NCI-H1092 treated with DMSO at 0.1 percent for 48 hours (cell line): Measurements from ENCODE around the gene NDUFA12.
A peak's percentile ranks its signal among the peaks of the same experiment; 100 is the strongest.

ENCODE experiments used
- DNase-seq: peaks from one replicate; lab custom pipeline; 2025; lab: John Stamatoyannopoulos, UW

The NDUFA12 gene

DNA sequence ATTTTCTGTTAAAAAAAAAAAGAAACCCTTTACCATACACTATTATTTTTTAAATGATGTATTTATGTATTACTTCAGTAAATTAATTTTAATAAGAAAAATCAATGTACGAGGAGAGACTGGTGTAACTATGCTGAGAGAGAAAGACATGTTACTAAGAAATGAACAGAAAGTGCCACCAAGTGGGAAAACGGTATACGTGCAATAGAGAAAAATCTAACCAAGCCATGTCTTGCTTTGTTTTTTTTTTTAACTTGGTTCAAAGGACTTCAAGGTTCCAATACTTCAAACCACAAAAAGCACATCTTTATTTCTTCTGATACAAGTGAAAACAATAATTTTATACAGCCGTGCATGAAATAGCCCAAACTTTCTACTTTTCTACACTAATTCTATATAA is 22.9 kb downstream of the NDUFA12 start:
- peak; percentile 17 for DNase-seq

DNA sequence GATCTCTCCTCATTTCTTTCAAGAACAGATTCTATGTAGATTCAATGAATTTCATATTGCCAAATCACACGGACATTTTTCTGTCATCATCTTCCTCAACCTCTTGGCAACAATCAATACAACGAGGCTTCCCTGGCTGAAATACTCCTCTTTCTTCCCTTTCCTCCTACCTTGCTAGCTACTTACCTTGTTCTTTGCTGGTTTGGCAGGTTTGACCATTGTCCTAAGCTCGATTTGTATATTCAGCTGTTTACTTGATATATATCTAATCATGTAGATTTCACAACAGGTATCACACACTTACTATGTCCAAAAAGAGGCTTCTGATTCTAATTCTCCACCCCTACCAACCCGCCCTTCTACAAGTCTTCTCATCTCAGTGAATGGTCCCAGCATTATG is 23.6 kb downstream of the NDUFA12 start:
- DNase-seq = no peak

DNA sequence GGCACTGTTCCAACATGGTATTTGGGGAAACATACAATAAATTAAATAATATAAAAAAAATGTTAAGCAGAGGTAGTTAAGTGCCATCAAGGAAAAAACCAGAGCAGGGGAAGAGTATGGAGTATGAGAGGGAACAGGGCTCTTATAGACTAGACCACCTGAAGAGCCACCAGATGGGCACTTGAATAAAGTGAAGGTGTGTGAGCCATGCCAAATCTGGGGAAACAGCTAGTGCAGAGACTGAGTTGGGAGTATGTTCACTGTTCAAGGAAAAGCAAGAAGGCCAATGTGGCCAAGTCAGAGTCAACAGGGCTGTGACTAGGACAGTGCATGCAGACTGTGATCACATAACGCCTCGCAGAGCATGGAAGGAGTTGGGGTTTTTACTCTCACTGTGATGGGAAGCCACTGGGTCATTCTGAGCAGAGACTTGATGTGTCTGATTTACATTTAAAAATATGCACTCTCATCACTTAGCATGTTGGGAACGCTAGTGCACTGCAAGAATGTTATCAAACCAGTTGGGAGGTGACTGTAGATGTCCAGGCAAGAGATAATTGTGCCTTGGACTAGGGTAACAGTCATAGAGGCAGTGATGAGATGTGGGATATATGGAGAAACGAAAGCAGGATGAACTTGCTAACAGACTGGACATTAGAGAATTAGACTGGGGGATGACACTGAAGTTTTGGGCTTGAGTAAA is 25.6 kb downstream of the NDUFA12 start:
- peak; percentile 2 for DNase-seq

DNA sequence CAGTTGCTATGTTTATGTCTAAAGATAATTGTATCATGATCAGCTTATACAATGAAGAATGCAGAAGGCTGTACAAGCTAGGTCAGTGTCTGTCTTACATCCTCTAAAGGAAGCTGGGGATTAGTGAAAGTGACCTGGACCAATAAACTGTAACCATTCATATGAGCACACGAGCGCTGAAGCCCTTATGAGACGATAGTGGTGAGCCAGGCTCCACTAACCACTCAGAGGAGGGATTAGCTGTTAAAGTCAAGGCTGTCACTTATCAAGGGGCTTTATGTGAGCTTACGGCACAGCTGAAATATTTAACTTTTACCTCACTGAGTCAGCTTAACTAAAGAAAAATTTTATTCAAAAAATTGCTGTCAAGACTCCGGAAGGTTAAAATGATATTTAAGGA is 30.3 kb downstream of the NDUFA12 start:
- DNase-seq = no peak

DNA sequence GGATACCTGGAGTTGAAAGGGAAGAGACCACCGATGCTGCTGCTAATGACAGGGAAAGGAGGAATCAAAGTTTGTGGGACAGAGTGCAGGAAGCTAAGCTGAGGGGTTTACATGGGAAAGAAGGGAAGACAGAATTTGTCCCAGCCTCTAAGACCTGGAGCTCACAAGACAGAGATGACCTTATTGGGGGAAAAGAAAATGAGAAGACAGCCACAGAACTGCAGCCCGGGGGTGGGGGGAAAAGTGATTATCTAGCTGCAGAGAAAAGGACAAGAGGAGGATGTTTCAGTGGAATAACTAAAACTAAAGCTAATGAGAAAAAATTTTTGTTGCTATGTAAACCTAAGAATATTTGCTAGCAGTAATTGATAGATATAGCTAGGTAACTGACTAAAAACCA is 30.7 kb downstream of the NDUFA12 start:
- no peak for DNase-seq

DNA sequence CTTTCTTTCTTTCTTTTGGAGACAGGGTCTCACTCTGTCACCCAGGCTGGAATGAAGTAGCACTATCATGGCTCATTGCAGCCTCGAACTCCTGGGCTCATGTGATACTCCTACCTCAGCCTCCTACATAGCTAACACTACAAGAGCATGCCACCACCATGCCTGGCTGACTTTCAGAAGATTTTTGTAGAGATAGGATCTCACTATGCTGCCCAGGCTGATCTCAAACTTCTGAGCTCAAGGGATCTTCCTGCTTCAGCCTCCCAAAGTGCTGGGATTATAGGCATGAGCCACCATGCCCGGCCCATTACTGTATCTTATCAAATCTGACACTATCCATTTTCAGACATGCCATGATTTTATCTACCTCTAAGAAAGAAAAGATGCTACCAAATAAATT is 31.6 kb downstream of the NDUFA12 start:
- DNase-seq = no peak

DNA sequence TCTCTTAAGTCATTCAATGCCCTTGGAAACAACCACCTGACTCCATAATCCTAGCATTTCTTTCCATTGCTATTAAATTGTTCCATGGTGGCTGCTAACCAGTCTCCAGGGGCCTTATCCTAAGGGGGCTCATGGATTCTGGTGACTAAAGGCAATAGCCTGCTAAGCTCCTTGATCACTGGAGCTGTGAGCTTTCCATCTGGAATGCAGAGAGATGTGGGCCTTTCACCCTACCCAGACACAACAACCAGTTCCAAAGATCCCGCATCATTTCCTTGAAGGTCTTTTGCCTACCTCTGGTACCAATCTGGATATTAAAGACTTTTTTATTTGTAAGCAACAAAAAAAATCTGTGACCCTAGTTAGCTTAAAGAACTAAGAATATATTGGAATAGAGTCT is 32.9 kb downstream of the NDUFA12 start:
- no peak for DNase-seq

DNA sequence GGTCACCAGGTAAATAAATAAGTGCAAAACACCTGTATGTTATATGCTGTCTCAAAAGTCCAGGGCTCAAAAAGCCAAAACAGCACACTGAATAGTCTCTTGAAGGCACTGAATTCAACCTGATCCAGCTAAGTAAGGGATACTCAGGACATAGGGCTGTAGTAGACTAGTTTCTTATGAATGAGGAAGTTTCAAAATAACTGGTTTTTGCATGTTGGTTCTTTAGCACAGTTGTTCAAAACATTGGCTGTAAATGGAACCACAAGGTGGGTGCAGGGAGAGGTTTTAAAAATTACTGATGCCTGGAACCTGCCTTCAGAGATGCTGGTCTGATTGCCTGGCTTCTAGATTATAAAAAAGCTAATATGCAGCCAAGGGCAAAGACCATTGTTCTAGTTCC is 34.1 kb downstream of the NDUFA12 start:
- no peak for DNase-seq

DNA sequence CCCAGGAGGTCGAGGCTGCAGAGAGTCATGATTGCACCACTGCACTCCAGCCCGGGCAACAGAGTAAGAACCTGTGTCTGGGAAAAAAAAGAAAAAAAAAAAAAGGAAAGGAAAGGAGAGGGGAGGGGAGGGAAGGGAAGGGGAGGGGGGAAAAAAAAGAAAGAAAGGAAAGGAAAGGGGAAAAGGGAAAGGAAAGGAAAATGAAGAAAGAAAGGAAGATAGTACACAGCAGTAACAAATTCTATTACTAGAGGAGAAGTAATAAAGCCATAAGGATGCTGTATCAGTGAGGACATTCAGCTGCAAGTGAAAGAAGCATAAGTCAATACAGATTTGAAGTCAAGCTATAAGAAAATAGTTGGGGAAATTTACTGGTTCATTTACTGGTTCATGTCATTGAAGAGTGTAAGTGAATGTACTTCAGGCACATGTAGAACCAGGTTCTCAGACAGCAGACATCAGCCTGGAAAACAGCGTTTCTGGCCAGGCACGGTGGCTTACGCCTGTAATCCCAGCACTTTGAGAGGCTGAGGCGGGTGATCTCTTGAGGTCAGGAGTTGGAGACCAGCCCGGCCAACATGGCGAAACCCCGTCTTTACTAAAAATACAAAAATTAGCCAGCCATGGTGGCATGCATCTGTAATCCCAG is 37.4 kb downstream of the NDUFA12 start:
- no peak for DNase-seq

DNA sequence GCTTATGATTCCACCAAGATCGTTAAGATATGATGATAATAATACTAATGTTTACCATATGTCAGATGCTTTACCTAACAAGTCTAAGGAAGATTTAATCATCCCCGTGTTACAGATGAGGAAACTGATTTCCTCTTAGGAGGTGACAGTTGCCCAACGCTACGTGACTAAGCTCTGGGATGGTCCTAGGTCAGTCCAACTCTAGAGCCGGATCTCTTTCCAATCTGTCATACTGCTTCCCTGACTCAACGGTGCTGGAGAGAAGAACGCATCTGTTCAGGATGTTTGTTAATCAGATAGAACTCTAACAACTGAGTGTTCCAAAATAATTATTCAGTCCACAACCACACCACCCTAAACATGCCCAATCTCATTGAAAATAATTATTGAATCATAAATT is 39.8 kb downstream of the NDUFA12 start:
- no peak for DNase-seq

DNA sequence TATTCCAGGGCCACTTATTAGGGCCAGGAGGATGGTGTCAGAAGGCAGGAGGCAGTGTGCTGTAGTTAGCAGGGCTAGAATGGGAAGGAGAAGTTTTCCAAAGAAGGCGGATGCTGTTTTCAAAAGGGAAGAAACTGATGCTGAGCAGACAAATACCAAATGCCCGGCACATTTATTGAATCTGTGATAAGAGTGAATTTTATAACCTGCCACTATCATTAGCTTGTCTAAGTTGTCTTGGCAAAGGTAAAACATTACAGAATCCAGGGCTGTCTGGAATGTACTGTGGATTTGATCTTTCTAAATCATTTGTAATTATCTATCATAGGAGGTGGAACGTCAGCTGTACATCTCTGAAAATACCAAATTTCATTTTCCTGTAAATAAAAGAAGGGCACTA is 40.8 kb downstream of the NDUFA12 start:
- DNase-seq = no peak

DNA sequence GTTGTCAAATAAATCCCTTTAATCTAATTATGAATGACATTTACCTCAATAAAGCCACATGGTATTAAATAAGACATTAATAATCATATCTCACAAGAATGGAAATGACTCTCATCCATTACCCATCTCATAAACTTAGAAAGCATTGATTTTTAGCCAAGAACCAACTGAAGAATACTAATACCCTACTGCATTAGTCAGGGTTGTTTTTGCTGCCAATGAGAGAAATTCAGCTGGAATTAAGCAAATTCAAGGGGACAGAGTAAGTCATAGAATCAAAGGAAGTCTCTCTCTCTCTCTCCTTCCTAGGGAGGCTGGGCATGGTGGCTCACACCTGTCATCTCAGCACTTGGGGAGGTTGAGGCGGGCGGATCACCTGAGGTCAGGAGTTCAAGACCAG is 41.6 kb downstream of the NDUFA12 start:
- no peak for DNase-seq

DNA sequence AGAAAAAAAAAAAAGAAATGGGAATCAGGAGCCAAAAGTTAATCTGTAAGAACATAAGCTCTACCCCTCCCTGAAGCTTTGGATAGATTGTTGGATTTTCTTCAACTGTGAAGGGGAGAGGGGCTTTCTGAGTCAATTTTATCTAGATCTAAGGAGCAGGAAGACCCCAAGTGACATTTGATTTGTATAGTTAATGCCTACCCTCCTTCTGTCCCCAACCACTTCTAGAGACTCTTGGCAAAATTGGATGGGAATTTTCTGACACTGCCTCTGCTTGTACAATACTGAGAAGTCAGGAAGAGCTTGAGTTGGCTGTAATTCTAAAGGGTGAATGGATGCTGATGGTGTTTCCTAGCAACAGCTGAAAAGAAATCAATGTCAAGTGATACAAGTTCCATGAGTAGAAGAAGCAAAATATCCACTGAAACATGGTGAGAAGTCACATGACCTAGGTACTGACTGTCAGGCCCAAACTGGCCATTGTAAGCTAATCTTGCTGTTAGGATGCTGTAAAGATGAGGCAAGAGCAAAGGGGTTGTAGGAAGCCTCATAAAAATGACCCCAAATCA is 42.2 kb downstream of the NDUFA12 start:
- DNase-seq = no peak

DNA sequence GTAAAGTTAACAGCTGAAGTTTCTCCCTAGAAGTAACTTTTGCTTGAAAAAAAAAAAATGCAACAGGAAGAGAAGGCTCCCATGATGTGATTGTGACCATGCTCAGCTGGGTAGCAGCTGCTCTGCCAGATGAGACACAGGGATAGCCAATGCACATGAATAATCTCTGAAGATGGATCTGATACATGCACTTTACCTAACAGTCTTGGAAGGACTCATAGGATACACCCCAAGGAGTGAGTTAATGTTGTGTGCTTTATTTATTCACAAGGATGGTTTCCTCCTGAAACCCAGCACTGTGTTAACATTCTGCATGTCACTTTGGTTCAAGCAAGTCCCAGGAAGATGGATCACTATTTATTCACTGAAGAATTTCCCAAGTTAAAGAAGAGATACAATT is 46.5 kb downstream of the NDUFA12 start:
- DNase-seq = no peak

DNA sequence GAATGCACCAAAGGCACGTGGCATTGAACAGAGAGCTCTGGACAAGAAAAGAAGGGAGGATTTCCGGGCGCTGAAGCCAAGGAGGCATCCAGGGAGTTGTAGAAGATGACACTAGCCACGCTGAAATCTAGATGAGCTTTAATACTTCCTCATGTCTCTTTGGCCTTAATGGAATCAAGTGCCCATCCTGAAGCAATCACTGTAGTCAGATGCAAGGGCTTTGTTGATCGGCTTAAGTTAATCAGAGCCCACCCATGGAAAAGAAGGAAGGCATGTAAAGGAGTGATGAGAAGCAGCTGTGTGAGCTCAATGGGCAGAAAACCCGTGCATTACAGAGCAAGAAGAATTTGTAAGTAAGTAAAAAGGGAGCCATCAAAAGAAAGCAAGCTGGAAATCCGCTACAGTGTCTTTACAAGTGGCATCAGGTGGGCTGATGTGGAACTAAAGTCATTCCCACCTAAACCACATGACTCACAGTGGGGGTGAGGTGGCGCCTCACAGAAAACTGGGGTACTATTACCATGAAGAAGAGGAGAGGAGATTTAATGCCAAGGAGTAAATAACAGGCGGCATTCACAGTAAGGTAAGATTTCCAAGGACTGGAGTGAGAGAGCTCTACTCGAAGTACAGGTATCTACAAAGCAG is 48.4 kb downstream of the NDUFA12 start:
- no peak for DNase-seq

DNA sequence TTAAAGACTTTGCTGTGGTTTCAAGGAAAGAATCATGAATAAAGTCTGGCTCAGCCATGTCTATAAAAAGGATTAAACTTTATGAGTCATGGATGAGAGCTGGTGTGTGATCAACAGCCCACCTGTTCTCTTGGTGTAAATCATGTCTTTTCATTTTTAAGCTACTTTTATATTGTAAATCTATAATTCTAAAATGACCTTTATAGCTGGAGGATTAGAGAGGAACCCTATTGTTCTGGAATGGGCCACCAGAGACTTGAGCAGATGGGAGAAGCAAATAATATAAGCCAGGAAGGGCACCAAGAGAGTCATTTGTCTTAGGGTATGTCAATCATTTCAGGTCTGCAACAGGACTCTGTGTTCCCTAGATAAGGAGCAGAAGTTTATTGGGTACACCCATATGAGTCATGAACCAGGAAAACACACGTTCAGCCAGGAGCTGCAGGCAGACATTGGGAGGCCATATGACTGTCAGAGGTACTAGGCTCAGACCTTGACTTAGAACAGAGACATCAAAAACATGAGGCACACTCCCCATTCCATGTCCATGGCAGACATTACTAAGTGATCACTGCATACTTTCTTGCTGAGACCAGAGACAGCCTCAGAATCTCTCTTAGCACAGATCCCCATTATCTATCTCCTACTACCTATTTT is 49.3 kb downstream of the NDUFA12 start:
- DNase-seq = no peak

DNA sequence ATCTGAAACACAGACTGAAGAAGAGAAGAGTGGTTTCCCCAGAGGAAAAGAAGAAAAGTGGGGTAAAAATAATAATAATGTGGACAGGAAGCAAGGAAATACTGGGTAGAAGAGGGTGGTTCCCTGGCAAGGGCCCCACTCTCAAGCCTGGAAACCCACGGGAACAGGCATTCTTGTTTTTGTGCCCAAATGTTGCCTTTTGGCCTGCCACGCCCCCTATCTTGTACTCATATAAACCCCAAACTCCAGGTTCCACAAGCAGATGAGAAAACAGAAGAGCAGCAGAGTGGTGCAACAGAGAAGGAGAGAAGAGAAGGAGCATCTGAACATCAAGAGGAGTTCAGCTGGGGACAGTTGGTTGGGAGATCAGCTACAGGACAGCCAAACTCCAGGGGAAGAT is 51.2 kb downstream of the NDUFA12 start:
- DNase-seq = no peak

DNA sequence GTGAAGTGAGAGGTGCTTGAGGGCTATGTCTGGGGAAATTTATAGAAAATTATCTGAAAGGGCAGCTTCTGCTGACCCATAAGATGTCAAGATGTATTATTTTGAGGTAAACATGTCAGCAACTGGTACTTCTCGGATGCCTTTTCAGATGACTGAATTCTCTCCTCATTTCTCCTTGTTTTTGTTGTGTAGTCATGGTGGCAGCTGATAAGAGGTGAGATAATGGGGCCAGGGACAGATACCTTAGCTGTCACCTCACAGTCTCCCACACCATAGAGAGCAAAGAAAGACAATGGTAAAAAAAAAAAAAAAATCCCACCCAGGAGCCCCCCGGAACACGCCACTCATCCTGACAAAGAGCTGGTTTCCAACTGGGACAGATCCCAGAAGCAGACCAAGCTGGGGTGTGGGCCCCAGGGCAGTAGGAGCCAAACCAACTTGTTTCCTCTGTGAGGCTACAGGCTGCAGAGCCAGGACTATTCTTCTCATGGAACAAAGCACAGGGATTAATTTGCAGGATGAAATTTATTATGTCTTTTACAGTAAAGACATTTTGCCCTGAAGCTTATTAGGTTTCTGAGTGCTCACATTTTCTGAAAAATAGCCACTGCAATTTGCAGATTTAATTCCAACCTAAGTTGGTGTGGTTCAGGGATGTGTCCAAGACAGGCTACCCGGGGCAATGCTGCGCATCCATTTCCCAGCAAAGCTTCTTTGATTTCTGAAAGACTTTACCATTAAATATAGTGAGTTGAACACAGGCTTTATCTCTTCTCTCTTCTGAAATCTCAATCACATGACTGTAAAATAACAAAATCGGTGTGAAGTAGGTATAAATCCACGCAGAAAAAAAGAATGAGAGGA is 52.2 kb downstream of the NDUFA12 start:
- DNase-seq = no peak

DNA sequence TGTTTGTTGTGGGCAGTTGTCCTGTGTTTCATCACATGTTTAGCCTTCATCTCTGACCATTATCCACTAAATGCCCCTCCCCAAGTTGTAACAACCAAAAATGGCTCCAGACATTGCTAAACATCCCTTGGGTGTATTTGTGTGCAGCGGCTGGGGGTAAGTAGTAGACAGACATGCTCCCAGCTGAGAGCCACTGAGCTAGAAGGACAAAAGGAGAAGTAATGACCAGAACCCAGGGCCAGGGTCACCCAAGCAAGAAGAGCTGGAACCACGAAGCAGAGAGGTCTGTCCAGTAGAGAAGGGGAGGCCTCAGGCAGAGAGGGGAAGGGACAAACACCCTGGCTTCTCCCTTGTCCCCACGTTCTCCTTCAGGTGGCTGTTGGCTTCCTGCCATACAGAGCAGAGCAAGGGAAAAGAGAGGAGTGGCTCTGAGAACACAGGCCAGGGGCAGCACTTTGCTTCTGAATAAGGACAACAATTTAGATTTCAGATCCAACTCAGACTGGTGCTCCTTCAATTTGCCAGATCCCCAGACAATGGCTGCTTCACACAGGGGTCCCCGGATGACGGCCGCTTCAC is 55.2 kb downstream of the NDUFA12 start:
- DNase-seq = no peak

DNA sequence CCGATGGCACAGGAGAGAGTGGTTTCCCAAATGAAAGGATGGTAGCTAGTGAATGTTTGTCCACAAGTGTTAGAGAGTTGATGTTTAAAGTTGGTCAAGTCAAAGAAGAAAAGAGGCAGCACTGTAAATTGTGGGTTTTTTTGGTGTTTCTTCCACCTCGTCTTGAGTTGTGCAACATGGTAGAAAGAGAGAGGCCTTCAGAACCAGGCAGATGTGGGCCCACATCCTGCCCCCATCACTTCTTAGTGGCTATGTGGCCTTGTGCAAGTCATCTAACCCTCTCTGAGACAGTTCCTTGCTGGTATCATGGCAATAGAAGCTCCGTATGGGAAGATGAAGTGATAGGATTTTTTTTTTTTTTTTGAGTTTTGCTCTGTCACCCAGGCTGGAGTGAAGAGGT is 60.8 kb downstream of the NDUFA12 start:
- no peak for DNase-seq

DNA sequence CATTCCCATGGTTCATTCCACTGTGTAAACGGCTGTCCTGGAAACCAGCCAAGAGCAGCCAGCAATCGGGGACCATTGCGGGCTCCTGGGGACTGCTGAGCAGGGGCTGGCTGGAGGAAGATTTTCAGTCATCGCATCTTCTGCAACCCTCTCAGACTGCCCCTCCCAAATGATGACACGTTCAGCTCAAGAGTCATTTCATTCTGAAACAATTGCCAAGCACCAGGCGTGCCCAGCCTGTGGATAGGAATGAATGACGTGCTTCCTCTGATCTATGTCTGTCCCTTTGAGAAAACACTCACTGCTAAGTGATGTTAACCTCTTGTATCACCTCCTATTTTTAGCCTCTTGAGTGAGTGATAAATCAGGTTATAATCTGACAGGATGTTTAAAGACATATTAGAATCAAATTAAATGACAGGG is 62.0 kb downstream of the NDUFA12 start:
- DNase-seq = no peak
